GM19351 (cell line): ENCODE measurements around the gene TTC12.

ENCODE experiments used
- ATAC-seq: cut with Tn5 transposase; IDR thresholded peaks from one replicate; pipeline ENCODE4 v1.9.1; 2021; ENCODE audit warnings: mild to moderate bottlenecking, moderate library complexity; ENCODE audit not compliant: unreplicated experiment

TTC12 gene

GRCh38 chr11:113373306-113373705, 58.9 kb downstream of the TTC12 start:
- no peak for ATAC-seq

- no peak for ATAC-seq
Observed at GRCh38 chr11:113373981-113374560, 59.7 kb downstream of the TTC12 start.

- ATAC-seq = no peak
Observed at GRCh38 chr11:113375402-113375801, 61.0 kb downstream of the TTC12 start.

- peak; percentile 78 for ATAC-seq
Observed at GRCh38 chr11:113376156-113376555, 61.8 kb downstream of the TTC12 start.

- no peak for ATAC-seq
Observed at GRCh38 chr11:113377681-113378412, 63.5 kb downstream of the TTC12 start.

DNA sequence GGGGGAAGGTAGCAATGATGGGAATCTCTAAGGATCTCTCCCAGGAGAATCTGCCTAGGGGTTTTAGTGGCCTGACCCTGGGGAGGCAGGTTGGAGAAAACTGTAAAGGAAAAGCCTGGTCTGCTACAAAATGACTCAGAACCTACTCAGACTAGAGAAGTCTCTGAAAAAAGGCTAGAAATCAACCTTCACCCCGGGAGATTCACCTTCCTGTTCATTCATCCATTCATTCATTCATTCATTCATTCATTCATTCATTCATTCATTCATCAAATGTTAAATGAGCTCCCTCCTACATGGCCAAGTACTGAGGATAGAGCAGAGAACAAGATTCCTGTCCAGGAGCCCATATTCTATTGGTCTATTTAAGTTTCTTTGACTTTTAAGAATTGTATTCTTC, 64.3 kb downstream of the TTC12 start:
- ATAC-seq = no peak

GRCh38 chr11:113382121-113382520, 67.7 kb downstream of the TTC12 start:
- ATAC-seq = no peak

- ATAC-seq = no peak
Observed at GRCh38 chr11:113384551-113384950, 70.2 kb downstream of the TTC12 start.

- no peak for ATAC-seq
Observed at GRCh38 chr11:113385749-113386148, 71.4 kb downstream of the TTC12 start.

GRCh38 chr11:113386866-113387265, 72.5 kb downstream of the TTC12 start:
- no peak for ATAC-seq

DNA sequence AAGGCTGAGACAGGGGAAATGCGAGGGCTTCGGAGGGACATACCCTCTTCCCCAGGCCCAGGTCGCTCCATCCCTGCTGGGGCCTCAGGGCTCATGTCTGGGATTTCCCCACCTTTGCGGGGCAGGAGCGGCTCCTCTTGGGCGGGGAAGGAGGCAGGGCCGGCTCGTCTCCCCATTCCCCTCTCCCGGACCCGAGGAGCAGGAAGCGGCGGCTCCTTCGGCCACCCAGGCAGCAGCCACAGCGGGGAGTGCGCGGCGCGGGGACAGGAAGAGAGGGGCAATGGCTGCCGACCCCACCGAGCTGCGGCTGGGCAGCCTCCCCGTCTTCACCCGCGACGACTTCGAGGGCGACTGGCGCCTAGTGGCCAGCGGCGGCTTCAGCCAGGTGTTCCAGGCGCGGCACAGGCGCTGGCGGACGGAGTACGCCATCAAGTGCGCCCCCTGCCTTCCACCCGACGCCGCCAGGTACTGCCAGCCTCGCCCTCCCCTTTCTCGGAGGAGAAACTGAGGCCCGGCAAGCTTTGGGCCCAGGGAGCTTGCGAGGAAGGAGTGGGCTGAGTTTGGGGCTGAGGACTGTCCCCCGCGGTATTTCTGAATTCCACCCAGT, 73.3 kb downstream of the TTC12 start, which contains the start of gene ANKK1:
ANKK1 (plus strand) TSS at position 175 of the 607 bp plus-strand sequence; CDS start at position 281, 106 bp downstream.
- no peak for ATAC-seq

- ATAC-seq = no peak
Observed at GRCh38 chr11:113389272-113389671, 74.9 kb downstream of the TTC12 start.

- ATAC-seq = no peak
Observed at GRCh38 chr11:113392236-113392921, 78.0 kb downstream of the TTC12 start.

GRCh38 chr11:113393501-113393985, 79.2 kb downstream of the TTC12 start:
- no peak for ATAC-seq

DNA sequence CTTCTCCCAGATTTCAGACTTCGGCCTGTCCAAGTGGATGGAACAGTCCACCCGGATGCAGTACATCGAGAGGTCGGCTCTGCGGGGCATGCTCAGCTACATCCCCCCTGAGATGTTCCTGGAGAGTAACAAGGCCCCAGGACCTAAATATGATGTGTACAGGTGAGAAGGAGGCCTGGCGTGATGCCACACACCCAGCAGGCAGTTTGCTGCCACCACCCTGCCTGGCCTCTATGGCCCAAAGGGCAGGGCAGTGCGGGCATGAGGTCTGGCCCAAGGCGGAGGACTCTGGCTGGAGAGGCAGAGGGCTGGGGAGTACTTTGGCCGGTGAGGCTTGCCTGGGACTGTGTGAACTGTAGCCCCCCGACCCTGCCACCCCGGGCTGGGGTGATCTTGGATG, 80.5 kb downstream of the TTC12 start:
- no peak for ATAC-seq

GRCh38 chr11:113395782-113396336, 81.5 kb downstream of the TTC12 start:
- ATAC-seq = no peak

DNA sequence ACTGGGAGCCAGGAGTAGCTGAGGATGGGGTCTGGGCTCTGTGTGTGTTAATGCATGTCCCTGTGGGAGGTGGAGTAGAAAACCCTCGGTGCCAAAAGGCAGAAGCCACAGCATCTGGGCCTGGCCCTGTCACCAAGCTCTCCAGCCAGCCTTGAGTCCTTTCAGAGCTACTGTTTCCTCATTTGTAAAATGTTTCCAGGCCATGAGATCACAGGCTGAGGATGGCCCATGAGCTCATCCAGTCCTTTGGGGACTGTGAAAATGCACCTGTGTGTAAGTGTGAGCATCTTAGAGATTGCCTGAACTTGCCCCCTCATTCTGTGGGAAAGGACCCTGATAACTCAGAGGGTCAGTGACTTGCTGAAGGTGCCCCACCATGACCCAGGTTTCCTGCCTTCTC, 82.3 kb downstream of the TTC12 start:
- ATAC-seq = no peak

DNA sequence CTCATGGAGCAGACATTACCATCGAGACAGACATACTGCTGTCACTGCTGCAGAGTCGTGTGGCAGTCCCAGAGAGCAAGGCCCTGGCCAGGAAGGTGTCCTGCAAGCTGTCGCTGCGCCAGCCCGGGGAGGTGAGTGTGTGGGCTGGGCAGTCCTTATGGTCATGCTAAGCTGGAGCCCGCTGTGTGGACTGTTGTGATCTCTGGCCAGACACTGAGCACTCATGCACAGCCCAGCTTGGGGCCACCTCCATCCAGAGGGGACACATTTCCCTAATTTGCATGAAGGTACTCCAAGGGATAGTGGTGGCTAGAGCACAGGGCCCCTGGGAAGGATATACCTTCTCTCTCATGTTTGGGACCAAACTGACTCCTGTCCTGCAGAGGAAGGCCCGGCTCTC, 82.8 kb downstream of the TTC12 start:
- ATAC-seq = no peak

- no peak for ATAC-seq
Observed at GRCh38 chr11:113397821-113398220, 83.4 kb downstream of the TTC12 start.

DNA sequence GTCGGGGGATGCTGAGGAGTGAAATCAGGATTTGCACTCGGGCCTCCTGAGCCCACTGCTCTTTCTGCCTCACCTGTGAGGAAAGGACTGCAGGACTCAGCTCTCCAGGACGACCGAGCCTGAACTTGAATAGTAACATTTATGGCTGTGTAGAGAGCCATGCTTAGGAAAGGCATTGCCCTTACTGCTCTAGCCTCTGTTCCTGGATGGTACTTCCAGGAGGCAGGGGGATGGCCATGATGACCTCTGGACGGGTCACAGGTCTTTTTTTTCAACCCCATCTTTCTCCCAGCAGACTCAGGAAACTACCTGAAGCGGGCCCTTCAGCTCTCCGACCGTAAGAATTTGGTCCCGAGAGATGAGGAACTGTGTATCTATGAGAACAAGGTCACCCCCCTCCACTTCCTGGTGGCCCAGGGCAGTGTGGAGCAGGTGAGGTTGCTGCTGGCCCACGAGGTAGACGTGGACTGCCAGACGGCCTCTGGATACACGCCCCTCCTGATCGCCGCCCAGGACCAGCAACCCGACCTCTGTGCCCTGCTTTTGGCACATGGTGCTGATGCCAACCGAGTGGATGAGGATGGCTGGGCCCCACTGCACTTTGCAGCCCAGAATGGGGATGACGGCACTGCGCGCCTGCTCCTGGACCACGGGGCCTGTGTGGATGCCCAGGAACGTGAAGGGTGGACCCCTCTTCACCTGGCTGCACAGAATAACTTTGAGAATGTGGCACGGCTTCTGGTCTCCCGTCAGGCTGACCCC, 84.5 kb downstream of the TTC12 start:
- no peak for ATAC-seq
